Measurements from ENCODE around the gene RBM33.

Gene RBM33

DNA sequence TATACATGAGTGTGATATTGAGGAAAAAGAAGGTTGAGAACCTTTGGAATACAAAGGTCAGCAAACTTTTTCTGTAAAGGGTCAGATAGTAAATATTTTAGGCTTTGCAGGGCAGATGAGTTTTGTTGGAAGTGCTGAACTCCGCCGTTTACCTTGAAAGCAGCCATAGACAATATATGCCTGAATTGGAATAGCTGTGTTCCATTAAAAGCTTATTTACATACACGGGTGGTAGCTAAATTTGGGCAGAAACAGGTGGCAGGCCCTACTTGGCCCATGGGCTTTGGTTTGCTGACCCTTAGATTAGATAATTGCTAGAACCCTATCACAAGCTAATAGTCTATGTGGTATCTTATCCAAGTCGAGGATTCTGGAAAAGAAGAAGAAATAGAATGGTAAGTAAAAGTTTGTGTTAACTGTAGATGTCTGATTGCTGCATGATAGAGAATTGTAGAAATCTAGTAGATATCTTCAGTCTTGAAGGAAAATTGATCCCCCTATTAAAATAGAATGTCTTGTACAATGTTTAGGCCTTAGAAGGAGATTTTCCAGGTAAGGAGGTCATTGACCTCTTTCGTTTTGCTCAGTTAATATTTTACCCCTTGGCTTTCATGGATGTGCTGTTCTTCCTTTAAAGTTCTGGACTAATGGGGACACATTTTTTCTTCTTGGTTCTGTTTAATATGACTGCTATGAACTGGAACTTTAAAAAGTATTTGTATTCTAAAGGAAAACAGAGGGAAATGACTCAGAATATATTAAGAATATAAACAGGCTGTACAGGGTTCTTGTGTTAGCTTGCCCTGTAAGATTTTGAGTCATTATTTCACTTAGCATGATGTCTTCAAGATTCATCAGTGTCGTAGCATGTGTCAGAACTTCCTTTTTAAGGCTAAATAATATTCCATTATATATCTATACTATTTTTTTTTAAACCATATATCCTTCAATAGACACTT is 8.0 kb downstream of the RBM33 start:
- Histone ChIP-seq H3K9ac (ENCODE audit: insufficient read length, low read depth) (no peak overlapping the region), H3K4me1 (ENCODE audit: insufficient read depth, insufficient read length) (no peaks in the 10 kb centered on the region), H3K4me3 (ENCODE audit: insufficient read length, low read depth) (no peak overlapping the region), H3K9me3 (ENCODE audit: insufficient read depth, low read length) (peaks cover 16% of the 10 kb centered on the region), H3K36me3 (ENCODE audit: insufficient read depth, insufficient read length, low read length) (peaks cover 11% of the 10 kb centered on the region), H3K27me3 (ENCODE audit: insufficient read depth, insufficient read length) (no peaks in the 10 kb centered on the region)
- no peak for DNase-seq (ENCODE audit: low read depth, low spot score)
- TF ChIP-seq SUZ12 (IDR thresholded peaks at IDR 0.05; ENCODE audit: extremely low read depth, insufficient read depth, insufficient read length) (no peak), YY1 (IDR thresholded peaks at IDR 0.05; ENCODE audit: insufficient read depth, insufficient read length) (no peak), ZNF274 (IDR thresholded peaks at IDR 0.05; ENCODE audit: low read depth, low read length) (no peak)

DNA sequence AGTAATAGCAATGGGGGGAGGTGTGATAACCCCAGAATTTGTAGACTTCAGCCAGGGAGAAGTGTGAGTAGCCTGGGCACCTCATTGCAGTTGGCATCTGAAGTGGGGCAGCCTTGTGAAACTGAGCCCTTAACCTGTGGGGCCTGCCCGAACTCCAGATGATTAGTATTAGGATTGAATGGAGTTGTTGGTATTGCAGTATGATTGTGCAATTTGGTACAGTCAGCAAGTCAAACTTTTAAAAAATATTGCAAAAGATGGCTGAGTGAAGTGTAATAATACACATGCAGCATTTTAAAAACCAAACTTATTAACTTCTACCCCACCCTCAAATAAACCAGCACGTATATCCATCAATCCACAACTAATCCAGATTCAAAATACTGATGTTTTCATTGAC is 9.3 kb downstream of the RBM33 start:
- Histone ChIP-seq H3K9ac (ENCODE audit: insufficient read length, low read depth) (no peak overlapping the region), H3K27me3 (ENCODE audit: insufficient read depth, insufficient read length) (no peaks in the 10 kb centered on the region), H3K9me3 (ENCODE audit: insufficient read depth, low read length) (peaks cover 3% of the 10 kb centered on the region), H3K36me3 (ENCODE audit: insufficient read depth, insufficient read length, low read length) (peaks cover 3% of the 10 kb centered on the region), H3K4me1 (ENCODE audit: insufficient read depth, insufficient read length) (no peaks in the 10 kb centered on the region), H3K4me3 (ENCODE audit: insufficient read length, low read depth) (no peak overlapping the region)
- DNase-seq (ENCODE audit: low read depth, low spot score): no peak
- TF ChIP-seq ZNF274 (IDR thresholded peaks at IDR 0.05; ENCODE audit: low read depth, low read length) (no peak), SUZ12 (IDR thresholded peaks at IDR 0.05; ENCODE audit: extremely low read depth, insufficient read depth, insufficient read length) (no peak), YY1 (IDR thresholded peaks at IDR 0.05; ENCODE audit: insufficient read depth, insufficient read length) (no peak)

DNA sequence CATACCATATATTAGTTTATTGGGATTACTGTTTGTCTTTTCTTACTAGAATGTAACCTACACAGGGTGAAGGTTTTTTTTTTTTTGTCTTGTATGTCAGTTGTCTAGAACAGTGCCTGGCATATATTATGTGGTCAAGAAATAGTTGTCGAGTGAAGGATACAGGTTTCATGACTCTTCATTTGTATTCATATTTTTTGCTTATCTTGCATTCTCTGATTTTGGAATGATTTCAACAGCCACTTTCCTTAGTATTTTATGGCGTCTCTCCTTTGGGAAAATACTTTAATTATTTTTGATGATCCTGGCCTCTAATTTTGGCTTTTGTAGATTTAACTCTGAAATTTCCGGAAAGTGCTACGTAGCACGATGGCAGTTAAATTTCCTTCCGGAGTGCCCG is 12.4 kb downstream of the RBM33 start:
- DNase-seq (ENCODE audit: low read depth, low spot score): no peak
- TF ChIP-seq SUZ12 (IDR thresholded peaks at IDR 0.05; ENCODE audit: extremely low read depth, insufficient read depth, insufficient read length) (no peak), YY1 (IDR thresholded peaks at IDR 0.05; ENCODE audit: insufficient read depth, insufficient read length) (no peak), ZNF274 (IDR thresholded peaks at IDR 0.05; ENCODE audit: low read depth, low read length) (no peak)
- H3K4me1 ChIP-seq (ENCODE audit: insufficient read depth, insufficient read length): no peaks in the 10 kb centered on the region

GRCh38 chr7:155660059-155660757 is 15.7 kb downstream of the RBM33 start:
- Histone ChIP-seq H3K9ac (ENCODE audit: insufficient read length, low read depth) (no peak overlapping the region), H3K4me1 (ENCODE audit: insufficient read depth, insufficient read length) (no peaks in the 10 kb centered on the region), H3K4me3 (ENCODE audit: insufficient read length, low read depth) (no peak overlapping the region), H3K27me3 (ENCODE audit: insufficient read depth, insufficient read length) (no peaks in the 10 kb centered on the region), H3K9me3 (ENCODE audit: insufficient read depth, low read length) (no peaks in the 10 kb centered on the region), H3K36me3 (ENCODE audit: insufficient read depth, insufficient read length, low read length) (peaks cover 7% of the 10 kb centered on the region)
- no peak for DNase-seq (ENCODE audit: low read depth, low spot score)
- TF ChIP-seq YY1 (IDR thresholded peaks at IDR 0.05; ENCODE audit: insufficient read depth, insufficient read length) (no peak), SUZ12 (IDR thresholded peaks at IDR 0.05; ENCODE audit: extremely low read depth, insufficient read depth, insufficient read length) (no peak), ZNF274 (IDR thresholded peaks at IDR 0.05; ENCODE audit: low read depth, low read length) (no peak)

More for the DNA sequence above, 12.4 kb downstream of the RBM33 start:
- Histone ChIP-seq H3K9ac (ENCODE audit: insufficient read length, low read depth) (no peak overlapping the region), H3K27me3 (ENCODE audit: insufficient read depth, insufficient read length) (no peaks in the 10 kb centered on the region), H3K36me3 (ENCODE audit: insufficient read depth, insufficient read length, low read length) (peaks cover 4% of the 10 kb centered on the region), H3K9me3 (ENCODE audit: insufficient read depth, low read length) (no peaks in the 10 kb centered on the region), H3K4me3 (ENCODE audit: insufficient read length, low read depth) (no peak overlapping the region)

- no peak for TF ChIP-seq SUZ12 (IDR thresholded peaks at IDR 0.05; ENCODE audit: extremely low read depth, insufficient read depth, insufficient read length)
- no peak for TF ChIP-seq YY1 (IDR thresholded peaks at IDR 0.05; ENCODE audit: insufficient read depth, insufficient read length)
- no peak for TF ChIP-seq ZNF274 (IDR thresholded peaks at IDR 0.05; ENCODE audit: low read depth, low read length)
- Histone ChIP-seq H3K4me1 (ENCODE audit: insufficient read depth, insufficient read length) (no peaks in the 10 kb centered on the region), H3K9ac (ENCODE audit: insufficient read length, low read depth) (no peak overlapping the region), H3K9me3 (ENCODE audit: insufficient read depth, low read length) (no peaks in the 10 kb centered on the region), H3K27me3 (ENCODE audit: insufficient read depth, insufficient read length) (no peaks in the 10 kb centered on the region), H3K36me3 (ENCODE audit: insufficient read depth, insufficient read length, low read length) (peaks cover 11% of the 10 kb centered on the region), H3K4me3 (ENCODE audit: insufficient read length, low read depth) (no peak overlapping the region)
- DNase-seq (ENCODE audit: low read depth, low spot score): no peak
Measured at GRCh38 chr7:155660758-155661093, 16.3 kb downstream of the RBM33 start.

DNA sequence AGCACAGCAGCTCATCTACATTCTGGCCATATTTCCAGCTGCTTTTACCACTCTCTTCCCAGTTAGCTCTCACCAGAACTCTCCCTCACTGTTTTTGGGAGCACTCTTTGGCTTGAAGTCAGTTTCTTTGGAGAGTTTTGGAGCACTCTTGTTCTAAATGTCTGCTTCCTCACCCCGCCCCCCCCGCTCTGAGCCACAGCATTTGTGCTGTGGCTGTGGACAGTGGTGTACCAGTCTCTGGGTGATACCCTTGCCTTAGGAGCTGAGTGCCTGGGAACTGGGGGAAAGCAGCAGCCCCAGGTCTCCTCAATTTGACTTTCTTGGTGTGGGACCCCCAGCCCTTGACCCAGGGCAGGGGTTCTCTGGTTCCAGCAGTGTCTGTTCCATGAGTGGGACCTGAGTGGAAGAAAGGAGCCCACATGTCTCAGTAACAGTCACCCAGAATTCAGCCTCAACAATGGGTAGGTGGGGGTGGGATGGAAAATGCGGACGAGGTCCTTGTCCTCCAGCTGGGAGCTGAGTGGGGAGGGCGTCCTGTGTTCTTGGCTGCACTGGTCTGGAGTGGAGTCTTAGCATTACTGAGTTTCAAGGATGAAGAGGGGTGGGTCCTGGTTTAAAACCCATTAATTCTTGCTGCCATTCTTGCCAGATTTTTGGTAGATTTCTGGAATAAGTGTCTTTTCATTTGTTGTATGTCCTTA is 18.0 kb downstream of the RBM33 start:
- no peaks in the 10 kb centered on the region for H3K4me1 ChIP-seq (ENCODE audit: insufficient read depth, insufficient read length)
- no peaks in the 10 kb centered on the region for H3K9me3 ChIP-seq (ENCODE audit: insufficient read depth, low read length)
- no peak overlapping the region for H3K9ac ChIP-seq (ENCODE audit: insufficient read length, low read depth)
- no peak for DNase-seq (ENCODE audit: low read depth, low spot score)
- TF ChIP-seq SUZ12 (IDR thresholded peaks at IDR 0.05; ENCODE audit: extremely low read depth, insufficient read depth, insufficient read length): no peak
- no peak for TF ChIP-seq YY1 (IDR thresholded peaks at IDR 0.05; ENCODE audit: insufficient read depth, insufficient read length)
- TF ChIP-seq ZNF274 (IDR thresholded peaks at IDR 0.05; ENCODE audit: low read depth, low read length): no peak
- no peaks in the 10 kb centered on the region for H3K27me3 ChIP-seq (ENCODE audit: insufficient read depth, insufficient read length)
- peaks cover 20% of the 10 kb centered on the region for H3K36me3 ChIP-seq (ENCODE audit: insufficient read depth, insufficient read length, low read length)
- H3K4me3 ChIP-seq (ENCODE audit: insufficient read length, low read depth): no peak overlapping the region

All from NT2/D1 (cell line).